Upper lobe of left lung (tissue), 4 donors: ENCODE data around the gene TMEM132D.

Experiments used
- CTCF ChIP-seq, 6 experiments: fragments of 450-650 bp in 4 of 6; fragments of 200-600 bp in 2 of 6; sonication (generic) in 2 of 6; IDR thresholded peaks; one replicate each; pipeline ENCODE4 v1.5.1; 2016 to 2019; ENCODE audit warnings: antibody characterized with exemption in 6 of 6
- POLR2A ChIP-seq, 4 donors: fragments of 450-650 bp; IDR thresholded peaks; one replicate each; pipeline ENCODE4 v1.5.1; 2016 to 2017; ENCODE audit warnings: antibody characterized with exemption in 4 of 4, mild to moderate bottlenecking in 2 of 4

GRCh38 chr12:129585296-129585695 is 318.5 kb downstream of the TMEM132D start:
- TF ChIP-seq CTCF (IDR thresholded peaks at IDR 0.05) (no peak), POLR2A (IDR thresholded peaks at IDR 0.05) (no peak)
